HG02973 (cell line): ENCODE results near the gene KTN1.
A peak's percentile ranks its signal among the peaks of the same experiment; 100 is the strongest.

ENCODE experiments used
- ATAC-seq: cut with Tn5 transposase; IDR thresholded peaks from one replicate; pipeline ENCODE4 v1.9.1; 2021; ENCODE audit warnings: moderate library complexity; ENCODE audit not compliant: unreplicated experiment

Gene KTN1

DNA sequence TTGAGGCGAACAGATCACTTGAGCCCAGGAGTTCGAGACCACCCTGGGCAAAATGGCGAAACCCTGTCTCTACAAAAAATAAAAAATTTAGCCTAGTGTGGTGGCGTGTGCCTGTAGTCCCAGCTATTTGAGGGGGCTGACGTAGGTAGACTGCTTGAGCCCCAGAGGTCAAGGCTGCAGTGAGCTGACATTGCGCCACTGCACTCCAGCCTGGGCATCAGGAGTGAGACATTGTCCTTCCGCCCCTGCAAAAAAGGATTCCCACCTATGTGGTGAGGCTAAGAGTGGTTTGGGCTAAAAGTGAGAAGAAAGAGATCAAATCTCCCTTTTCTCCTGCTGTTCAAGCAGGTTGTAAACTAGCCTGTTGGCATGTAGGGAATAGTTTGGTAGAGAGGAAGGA lies 5.0 kb upstream of the KTN1 start:
- ATAC-seq = no peak

DNA sequence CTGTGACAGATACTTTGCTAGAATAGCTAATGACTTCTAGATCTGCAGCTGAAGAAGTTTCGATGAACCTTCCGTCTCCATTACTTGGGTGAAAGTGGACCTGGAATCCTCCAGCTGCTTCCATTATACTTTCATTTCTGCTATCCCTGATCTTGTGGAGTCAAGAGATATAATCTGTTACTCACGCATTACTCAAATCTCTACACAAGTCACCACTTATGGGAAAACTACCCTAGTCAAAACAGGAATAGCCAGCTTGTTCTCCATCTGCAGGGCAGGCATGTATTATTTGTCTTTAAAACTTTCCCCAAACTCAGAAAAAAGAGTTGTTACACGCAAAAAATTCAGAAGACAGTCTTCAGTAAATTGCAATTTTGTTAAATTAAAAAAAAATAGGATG lies 2.8 kb upstream of the KTN1 start:
- ATAC-seq = no peak

DNA sequence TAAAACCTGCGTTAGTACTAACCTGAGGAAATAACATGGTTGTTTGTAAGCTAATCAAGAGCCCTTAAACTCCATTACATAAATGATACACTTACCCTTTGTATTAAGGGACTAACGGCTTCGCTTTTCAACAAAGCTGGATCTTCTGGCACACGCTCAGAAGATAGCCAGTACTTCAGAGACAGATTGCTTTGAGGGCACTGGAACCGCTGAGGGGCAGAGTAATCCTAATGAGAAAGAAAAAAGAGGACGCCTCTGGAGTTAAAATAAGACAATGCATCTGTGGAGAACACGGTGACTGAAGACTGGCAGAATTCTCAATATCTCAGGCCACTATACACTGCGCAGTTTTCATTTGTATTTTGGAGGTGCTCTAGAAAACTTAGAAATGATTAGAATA lies 1.5 kb upstream of the KTN1 start:
- no peak for ATAC-seq

DNA sequence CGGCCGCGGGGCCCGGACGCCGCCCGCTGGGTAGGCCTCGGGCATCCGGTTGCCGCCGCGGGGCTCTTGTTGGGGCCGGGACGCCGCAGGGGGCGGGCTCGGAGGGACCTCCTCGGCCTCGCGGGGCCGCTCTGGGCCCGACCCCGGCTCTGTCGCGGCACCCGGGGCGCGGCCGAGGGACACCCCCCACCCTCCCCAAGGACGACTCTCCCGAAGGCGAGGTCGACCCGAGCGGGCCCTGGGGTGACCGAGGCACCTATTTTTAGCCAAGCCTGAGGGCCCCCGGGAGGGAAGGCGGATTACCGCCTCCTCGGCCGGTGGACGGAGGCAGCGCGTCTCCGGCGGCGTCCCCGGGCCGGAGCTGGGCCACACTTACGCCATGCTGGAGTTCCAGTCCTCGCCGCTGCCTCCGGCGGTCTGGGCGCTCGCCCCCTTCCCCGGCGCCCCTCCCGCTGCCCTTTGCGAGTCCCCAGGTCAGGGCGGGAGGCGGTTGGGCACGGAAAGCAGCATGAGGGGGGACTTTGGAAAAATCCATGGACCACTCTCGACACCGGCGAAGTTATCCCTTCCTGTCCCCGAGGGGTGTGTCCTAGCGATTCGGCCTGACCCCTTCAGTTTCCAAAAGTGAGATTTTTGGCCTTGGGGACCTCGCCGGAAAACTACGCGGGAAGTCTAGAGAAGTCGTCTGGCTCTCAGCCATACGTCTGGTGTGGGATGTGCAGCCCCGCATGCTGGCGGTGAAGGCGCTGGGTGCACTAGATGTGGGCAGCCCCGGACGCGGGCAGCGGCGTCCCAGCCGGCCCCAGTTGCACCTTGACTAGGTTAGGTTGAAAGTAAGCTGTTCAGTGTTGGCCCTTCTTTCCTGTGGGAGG lies 699 bp downstream of the KTN1 start:
- ATAC-seq = peak; percentile 43

DNA sequence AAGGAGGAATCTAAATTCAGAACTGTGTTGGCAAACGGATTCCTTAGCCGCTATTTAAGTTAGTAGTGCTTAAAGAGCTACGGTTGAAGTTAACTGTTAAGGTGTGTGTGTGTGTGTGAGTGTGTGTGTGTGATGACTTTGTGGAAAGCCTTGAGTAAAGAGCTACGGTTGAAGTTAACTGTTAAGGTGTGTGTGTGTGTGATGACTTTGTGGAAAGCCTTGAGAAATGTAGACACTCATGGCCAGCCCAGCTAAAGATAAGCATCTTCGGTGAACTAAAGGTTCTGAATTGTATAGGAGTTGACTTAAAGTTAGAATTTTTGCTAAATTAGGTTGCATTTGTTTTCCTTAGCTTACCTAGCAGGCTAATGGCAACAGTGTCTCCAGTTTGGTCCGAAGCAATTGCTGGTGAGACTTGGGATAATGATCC lies 1.4 kb downstream of the KTN1 start:
- ATAC-seq = no peak

DNA sequence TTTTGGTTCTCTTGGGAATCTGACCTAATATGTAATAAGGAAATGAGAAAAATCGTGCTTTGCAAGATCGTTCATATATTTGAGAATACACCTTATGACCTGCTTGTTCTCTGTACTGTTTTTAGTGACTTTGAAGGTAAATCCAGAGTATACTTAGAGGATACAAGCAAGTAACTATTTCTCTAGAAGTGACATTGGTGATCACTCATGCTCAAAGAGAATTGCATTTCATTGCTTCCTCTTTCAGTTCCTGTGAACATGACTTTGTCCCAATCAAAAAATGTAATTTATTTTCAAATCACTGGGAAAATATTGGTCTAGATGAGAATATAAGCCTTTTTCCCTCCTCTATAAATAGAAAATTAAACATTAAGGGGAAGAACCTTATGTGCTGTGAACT lies 2.7 kb downstream of the KTN1 start:
- ATAC-seq = no peak

DNA sequence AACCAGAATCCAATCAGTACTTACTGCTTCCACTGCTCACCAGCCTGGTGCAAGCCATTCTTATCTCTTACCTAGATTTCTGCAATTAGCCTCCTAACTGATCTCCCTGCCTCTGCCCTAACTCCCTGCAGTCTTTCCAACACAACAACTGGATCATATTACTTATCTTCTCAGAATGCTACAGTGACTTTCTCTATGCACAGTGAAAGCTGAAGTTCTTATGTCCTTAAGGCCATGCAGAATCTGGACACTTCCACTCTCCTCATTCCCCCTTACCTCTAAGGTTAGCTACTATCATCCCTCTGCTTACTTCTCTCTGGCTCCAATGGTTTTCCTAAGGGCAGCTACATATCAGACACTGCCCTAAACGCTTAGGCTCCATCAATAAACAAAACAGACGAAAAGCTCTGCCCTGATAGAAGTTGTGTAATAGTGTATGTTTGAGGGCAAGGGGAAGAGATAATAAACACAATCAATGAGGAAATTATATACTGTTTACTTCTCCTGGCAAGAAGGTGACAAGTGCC lies 4.0 kb downstream of the KTN1 start:
- ATAC-seq = no peak

DNA sequence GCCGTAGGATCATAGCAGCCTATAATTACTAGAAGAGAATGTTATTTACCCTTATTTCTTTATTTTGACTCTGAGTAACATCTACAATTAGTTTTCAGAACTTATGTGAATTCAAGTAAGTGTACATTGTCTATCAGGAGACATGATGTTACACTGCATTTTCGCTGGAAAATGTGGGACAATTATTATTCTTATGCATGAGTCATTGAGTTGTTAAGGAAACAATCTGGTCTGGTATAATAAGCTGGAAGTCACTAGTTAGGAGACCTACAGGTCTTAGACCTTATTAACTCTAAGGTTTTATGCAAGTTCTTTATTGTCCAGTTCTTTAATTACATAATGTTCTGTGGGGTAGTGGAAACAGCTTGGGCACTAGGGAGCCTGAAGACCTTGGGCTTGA lies 5.8 kb downstream of the KTN1 start:
- no peak for ATAC-seq

DNA sequence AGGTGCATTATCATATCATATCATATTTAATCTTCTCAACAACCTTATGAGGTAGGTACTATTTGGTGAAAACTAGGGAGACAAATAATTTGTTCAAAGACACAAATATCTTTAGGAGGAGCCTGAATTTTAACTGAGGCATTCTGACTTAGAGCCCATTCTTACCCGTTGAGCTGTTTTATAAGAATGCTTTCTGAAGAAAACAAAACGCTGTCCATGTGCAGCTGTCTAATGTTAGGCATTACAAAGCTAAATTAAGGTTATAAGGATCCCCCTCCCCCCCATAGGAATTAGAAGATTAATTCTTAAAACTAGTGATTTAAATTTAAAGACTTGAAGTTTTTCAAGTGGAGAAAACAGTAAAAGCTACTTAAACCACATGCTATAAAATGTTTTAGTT lies 6.4 kb downstream of the KTN1 start:
- no peak for ATAC-seq

DNA sequence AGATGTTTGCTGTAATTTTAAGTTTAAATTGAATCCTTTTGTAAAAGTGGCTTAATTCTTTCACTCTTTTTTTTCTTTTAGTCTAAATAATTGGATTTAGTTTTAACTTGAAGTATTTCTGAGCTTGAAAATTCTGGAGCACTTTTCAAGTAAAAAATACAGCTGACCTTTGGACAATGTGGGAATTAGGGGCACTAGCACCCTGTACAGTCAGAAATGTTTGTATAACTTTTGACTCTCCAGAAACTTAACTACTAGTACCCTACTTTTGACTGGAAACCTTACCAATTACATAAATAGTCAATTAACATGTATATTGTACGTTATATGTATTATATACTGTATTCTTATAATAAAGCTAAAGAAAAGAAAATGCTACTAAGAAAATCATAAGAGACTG lies 7.8 kb downstream of the KTN1 start:
- no peak for ATAC-seq

DNA sequence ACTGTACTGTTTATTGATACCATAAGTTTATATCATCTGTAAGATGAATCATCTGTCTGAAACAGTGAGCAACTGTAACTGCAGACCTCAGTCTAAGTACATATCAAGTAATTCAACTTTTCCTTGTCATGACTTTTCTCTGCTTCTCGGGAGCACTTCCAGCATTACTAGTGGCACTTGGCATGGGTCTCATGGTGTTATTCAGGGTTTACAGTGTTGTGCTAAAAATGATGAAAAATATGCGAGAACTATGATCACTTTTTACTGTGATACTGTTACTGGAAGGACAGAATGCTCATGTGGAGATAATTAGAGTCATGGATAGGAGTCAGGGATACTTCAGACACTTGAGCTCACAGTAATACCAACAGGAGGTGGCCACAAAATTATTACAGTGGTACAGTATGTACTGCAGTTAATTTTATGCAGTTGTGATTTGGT lies 8.3 kb downstream of the KTN1 start:
- ATAC-seq = no peak

DNA sequence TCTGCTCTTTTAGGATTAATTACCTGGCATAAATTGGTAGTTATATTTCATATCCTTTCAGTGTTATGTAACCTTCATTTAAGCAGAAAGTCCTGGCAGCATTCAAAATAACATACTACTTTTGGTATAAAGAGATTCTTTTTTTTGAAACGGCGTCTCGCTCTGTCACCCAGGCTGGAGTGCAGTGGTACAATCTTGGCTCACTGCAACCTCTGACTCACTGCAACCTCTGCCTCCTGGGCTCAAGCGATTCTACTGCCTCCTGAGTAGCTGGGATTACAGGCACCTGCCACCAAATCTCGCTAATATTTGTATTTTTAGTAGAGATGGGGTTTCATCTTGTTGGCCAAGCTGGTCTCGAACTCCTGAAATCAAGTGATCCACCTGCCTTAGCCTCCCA lies 9.2 kb downstream of the KTN1 start:
- no peak for ATAC-seq

DNA sequence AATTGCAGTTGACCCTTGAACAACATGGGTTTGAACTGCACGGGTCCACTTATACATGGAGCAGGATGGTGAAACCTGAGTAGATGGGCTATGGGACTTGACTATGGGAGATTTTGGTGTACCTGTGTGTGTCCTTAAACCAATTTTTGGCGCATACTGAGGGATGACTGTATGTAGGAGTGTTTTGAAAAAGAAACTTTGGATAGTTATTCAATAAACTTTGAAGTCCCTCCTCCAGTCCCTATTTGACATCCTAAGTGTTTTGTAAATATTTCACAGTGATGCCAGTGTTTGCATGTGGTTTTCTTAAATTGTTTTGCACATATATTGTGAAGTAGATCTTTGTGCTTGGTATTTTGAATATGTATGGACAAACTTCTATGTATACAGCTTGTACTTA lies 12.4 kb downstream of the KTN1 start:
- ATAC-seq = no peak

DNA sequence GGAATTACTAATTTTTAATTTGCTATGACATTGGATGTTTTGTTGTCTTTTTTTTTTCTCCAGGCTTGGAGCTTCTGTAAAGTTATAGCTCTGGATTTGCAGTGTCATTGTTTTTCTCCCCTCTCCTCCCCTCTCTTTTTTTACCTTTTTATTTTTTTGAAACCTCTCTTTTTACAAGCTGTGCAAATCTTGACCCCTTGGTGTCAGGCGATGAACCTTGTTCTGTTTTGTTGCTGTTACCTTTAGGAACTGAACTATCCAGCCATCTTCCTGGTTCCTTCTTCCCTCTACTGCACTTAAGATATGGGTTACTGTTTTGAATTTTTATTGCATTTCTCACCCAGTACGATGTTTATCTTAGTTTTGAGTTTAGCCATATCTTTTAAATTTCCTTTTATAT lies 13.7 kb downstream of the KTN1 start:
- ATAC-seq = no peak

DNA sequence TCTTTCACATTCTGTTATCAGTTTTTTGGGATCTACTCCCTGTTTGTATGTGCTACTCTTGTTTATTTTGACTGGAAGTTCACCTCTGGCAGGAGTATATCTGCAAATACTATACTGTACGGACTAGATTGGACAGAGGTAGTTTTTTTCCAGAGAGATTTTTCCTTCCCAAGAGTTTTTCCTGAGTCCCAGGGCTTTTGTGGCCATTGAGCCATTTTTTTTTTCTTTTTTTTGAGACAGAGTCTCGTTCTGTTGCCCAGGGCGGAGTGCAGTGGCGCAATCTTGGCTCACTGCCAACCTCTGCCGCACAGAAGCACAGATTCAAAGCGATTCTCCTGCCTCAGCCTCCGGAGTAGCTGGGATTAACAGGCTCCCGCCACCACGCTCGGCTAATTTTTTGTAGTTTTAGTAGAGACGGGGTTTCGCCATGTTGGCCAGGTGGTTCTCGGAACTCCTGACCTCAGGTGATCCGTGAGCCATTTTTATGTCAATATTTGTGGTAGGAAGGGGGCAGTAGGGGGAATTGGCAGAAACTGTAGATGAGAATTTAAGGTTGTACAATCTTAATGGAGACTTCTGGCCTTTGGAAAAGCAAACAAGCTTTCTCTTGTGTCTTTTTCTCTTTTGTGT lies 19.4 kb downstream of the KTN1 start:
- ATAC-seq = no peak

DNA sequence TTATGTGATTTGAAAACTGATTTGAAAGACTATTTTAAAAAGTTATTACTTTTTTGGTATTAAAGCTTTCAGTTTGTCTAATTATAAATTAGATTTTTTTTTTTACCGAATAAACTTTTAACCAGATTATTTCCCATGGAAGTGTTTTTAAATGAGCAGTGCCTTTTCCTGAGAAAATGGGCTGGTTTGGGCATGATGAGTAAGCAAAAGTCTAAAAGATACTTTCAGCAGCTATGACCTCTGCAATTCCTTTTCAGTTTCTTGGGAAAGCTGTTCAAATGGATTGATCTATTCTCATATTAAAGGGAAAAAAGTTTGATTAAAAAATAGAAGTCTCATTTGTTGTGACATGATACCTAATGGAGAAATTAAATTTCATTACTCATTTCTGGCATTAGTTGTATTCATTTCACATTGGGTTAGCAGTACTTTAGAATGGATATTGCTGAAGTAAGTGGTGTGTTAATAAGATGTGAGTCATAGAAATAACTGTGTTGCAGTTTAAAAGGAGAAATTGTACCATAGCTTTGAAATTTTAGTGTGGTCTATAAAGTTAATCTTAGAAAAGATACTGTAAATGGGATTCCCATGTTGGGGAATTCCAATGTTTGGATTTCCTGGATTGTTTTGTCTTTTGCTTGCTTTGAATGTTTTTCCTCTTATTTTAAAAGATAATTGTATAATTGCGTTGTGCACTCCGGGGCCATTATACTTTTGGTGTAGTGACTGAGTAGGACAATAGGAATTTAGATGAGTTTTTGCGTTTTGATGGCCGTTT lies 21.0 kb downstream of the KTN1 start:
- ATAC-seq = no peak

DNA sequence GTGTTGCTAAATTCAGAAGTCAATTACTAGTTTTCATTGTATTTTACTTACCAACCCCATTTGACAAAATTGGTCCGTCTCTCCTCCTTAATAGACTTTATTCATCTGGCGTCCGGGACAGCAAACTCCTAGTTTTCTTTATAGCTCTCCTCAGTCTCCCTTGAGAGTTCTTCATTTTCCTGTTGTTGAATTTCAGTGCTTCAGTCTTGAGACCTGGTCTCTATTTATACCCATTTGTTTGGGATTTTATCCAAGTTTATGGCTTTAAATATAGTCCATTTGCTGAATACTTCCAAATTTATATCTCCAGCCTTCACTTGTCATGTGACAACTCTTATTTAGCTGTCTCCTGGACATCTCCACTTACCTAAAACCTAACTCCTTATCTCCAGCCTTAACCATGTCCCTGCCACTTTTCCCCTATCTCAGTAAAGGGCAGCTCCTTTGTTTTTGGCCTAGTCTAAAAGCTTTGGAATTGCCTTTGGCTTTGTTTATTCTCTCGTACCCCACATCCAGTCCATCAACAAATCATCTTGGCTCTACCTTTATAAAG lies 23.5 kb downstream of the KTN1 start:
- no peak for ATAC-seq

DNA sequence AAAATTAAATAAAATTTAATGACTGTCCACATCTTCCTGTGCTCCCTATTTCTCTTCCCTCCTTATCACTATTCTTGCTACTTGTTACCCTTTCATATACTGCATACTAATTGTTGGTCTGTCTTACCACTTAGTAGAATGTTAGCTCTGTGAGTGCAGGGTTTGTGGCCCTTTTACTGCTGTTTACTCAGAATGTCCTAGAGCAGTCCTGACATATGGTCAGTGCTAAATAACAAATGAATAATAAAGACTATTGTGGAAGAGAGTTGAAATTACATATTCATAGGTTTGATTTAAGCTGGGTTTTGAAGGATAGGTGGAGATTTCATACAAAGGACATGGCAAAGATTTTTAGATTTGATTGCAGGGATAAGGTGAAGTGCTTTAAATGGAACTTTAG lies 24.5 kb downstream of the KTN1 start:
- no peak for ATAC-seq

DNA sequence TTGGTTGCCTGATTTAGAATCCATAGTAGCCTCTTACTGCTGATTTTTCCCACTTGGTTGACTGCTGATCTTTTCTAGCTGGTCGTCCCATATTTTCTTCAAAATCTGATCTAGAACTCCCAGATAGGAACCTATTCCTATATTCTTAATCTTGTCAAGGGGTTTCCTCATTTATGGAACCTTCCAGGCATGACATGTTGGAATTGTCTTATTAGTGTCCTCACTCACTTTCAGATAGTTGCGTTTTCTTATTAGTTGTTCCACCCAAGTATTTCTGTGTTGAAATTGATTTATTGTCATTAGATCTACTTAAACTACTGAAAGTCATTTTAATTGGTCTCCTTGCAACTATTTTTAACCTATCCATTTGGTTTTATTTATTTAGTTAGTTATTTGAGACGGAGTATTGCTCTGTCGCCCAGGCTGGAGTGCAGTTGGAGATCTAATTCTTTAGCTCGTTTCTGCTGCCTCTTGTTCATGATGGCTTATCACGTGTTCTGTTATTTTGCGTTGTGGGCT lies 25.0 kb downstream of the KTN1 start:
- no peak for ATAC-seq

DNA sequence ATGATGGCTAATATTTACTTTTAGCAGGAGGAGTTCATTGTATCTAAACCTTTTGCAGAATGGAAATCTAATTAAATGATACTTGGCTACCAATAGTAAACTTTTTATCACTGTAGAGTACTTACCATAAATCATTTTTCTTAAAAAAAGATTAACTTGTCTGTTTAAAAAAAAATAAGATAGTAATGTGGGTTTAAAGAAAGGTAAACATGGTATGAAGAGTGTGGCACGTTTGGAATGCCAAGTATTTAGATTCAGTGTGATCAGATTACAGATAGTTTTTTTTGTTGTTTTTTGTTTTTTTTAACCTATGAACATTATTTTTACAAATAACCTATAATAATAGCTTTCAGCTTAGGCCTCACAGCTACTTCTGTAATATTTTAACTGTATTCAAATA lies 25.8 kb downstream of the KTN1 start:
- ATAC-seq = no peak

DNA sequence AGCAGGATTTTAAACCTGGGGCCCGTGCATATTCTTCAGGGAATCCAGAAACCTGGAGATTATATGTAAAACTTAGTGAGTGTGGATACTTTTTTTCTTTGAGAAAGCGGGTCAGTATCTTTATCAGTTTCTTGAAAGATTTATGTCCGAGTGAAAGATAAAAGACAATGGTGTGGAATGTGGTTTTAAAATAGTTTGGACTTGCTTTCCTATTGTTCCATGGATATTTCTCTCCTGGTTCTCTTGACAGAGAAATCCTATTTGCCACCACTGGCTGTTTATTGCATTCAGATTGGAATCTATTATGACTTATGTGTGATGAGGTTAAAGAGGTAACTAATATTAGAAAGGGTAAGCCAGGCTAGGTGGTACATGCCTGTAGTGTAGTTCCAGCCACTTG lies 27.4 kb downstream of the KTN1 start:
- ATAC-seq = no peak
